HepG2 (cell line): ENCODE data around the gene HEXD. TPM values are rescaled to one million over a fixed set of nuclear protein-coding genes. Genes with fewer than 3 reads are reported as not detected.

Experiments used
- CHD4 ChIP-seq: fragments of 200-600 bp; sonication (generic); IDR thresholded peaks from 2 replicates; pipeline ENCODE4 v1.7.0; 2017; ENCODE audit warnings: mild to moderate bottlenecking, low read length, borderline replicate concordance
- FOXK1 ChIP-seq: sonication (generic); formaldehyde crosslinking; IDR thresholded peaks from 2 replicates; pipeline ENCODE4 v1.4.0; 2020; ENCODE audit warnings: low read depth, missing genetic modification reagents, borderline replicate concordance
- HMG20B ChIP-seq: conservative IDR thresholded peaks from 2 replicates; pipeline ENCODE4 v1.6.1; 2016; ENCODE audit warnings: missing genetic modification reagents, missing compliant biosample characterization
- HNRNPL ChIP-seq: fragments of 200-400 bp; formaldehyde crosslinking; IDR thresholded peaks from 2 replicates; pipeline ENCODE4 v1.6.1; 2017; ENCODE audit warnings: mild to moderate bottlenecking, low read depth, low read length
- IRF1 ChIP-seq: sonication (generic); formaldehyde crosslinking; IDR thresholded peaks from 2 replicates; pipeline ENCODE4 v1.4.0; 2020; ENCODE audit warnings: low read depth, mild to moderate bottlenecking, missing genetic modification reagents
- MED1 ChIP-seq: sonication (generic); formaldehyde crosslinking; IDR thresholded peaks from 2 replicates; pipeline ENCODE4 v1.4.0; 2020; ENCODE audit warnings: missing genetic modification reagents
- NBN ChIP-seq: fragments of 450-650 bp; conservative IDR thresholded peaks from 2 replicates; pipeline ENCODE4 v1.6.1; 2017
- NR2F2 ChIP-seq: IDR thresholded peaks from 2 replicates; pipeline ENCODE4 v1.6.1; 2012; ENCODE audit warnings: low read depth, inconsistent platforms, borderline replicate concordance
- PCBP2 ChIP-seq: fragments of 200-400 bp; formaldehyde crosslinking; optimal IDR thresholded peaks from 2 replicates; pipeline ENCODE3; 2018; ENCODE audit warnings: low read length, low read depth; ENCODE audit not compliant: poor library complexity, severe bottlenecking
- PITX1 ChIP-seq: sonication (generic); formaldehyde crosslinking; IDR thresholded peaks from 2 replicates; pipeline ENCODE4 v1.5.1; 2020; ENCODE audit warnings: mild to moderate bottlenecking, missing genetic modification reagents
- PTBP1 ChIP-seq: fragments of 200-400 bp; formaldehyde crosslinking; IDR thresholded peaks from 2 replicates; pipeline ENCODE4 v1.6.1; 2018; ENCODE audit warnings: low read length, low read depth; ENCODE audit not compliant: poor library complexity, severe bottlenecking
- RBFOX2 ChIP-seq: fragments of 200-400 bp; formaldehyde crosslinking; IDR thresholded peaks from 2 replicates; pipeline ENCODE4 v1.6.1; 2017; ENCODE audit warnings: low read depth, mild to moderate bottlenecking, low read length
- SNAPC2 ChIP-seq: sonication (generic); formaldehyde crosslinking; IDR thresholded peaks from 2 replicates; pipeline ENCODE4 v1.8.1; 2022; ENCODE audit warnings: mild to moderate bottlenecking, missing genetic modification reagents
- SRSF9 ChIP-seq: fragments of 200-400 bp; formaldehyde crosslinking; IDR thresholded peaks from 2 replicates; pipeline ENCODE4 v1.6.1; 2018; ENCODE audit warnings: borderline replicate concordance, mild to moderate bottlenecking, low read depth, low read length; ENCODE audit not compliant: insufficient read depth, poor library complexity, severe bottlenecking
- ZBTB49 ChIP-seq: sonication (generic); formaldehyde crosslinking; IDR thresholded peaks from 2 replicates; pipeline ENCODE4 v1.4.0; 2020; ENCODE audit warnings: missing genetic modification reagents, borderline replicate concordance
- ZMYM3 ChIP-seq: sonication (generic); formaldehyde crosslinking; IDR thresholded peaks from 2 replicates; pipeline ENCODE4 v1.5.1; 2020; ENCODE audit warnings: mild to moderate bottlenecking, missing genetic modification reagents
- ZNF10 ChIP-seq: sonication (generic); formaldehyde crosslinking; IDR thresholded peaks from 2 replicates; pipeline ENCODE4 v1.4.0; 2020; ENCODE audit warnings: mild to moderate bottlenecking, low read depth, missing genetic modification reagents, borderline replicate concordance
- ZNF496 ChIP-seq: sonication (generic); formaldehyde crosslinking; IDR thresholded peaks from 2 replicates; pipeline ENCODE4 v1.8.1; 2023; ENCODE audit warnings: mild to moderate bottlenecking, moderate library complexity, missing genetic modification reagents; ENCODE audit not compliant: insufficient replicate concordance
- ZNF572 ChIP-seq: sonication (generic); formaldehyde crosslinking; IDR thresholded peaks from 2 replicates; pipeline ENCODE4 v1.5.1; 2020; ENCODE audit warnings: mild to moderate bottlenecking, missing genetic modification reagents
- ZNF605 ChIP-seq: sonication (generic); formaldehyde crosslinking; IDR thresholded peaks from 2 replicates; pipeline ENCODE4 v1.8.0; 2022; ENCODE audit warnings: mild to moderate bottlenecking, missing genetic modification reagents
- ZSCAN5A ChIP-seq: sonication (generic); formaldehyde crosslinking; IDR thresholded peaks from 2 replicates; pipeline ENCODE4 v1.8.0; 2022; ENCODE audit warnings: mild to moderate bottlenecking, missing genetic modification reagents, borderline replicate concordance
- polyA plus RNA-seq, 8 experiments: library from polyadenylated mRNA; depleted of rRNA in 3 of 8; stranded (reverse) in 7 of 8; unstranded in 1 of 8; fragments of >200 nt; fragmentation: Illumina TruSeq in 4 of 8; extraction: Trizol in 4 of 8; gene quantifications; 2 replicates each; pipeline versions ENCODE4 v1.2.1 to v1.2.3, GENCODE V29; 2011 to 2016; ENCODE audit warnings: low read depth in 4 of 8, missing spikeins in 1 of 8, mixed read lengths in 1 of 8; ENCODE audit not compliant: insufficient read depth in 1 of 8
- total RNA-seq, 5 experiments: library from RNA; depleted of rRNA; stranded (reverse); fragments of >200 nt; fragmentation: Illumina TruSeq; extraction: Trizol; gene quantifications; 2 replicates each; pipeline ENCODE4 v1.2.3, GENCODE V29; 2016; ENCODE audit warnings: low read depth in 1 of 5
- TF ChIP-seq, protein P1 (sequence below): IDR thresholded peaks from 2 replicates; pipeline ENCODE4 v1.6.1; 2016; ENCODE audit warnings: mild to moderate bottlenecking

Gene HEXD
- total and polyA plus RNA-seq, 2 of the 13 experiments (the other 11 are each of a cell fraction or from before 2014, with no cell fraction given) = 22.3 to 41.8 TPM

GRCh38 chr17:82414548-82415281, 3.4 kb upstream of the HEXD start (continued):
- TF ChIP-seq, protein P1, sequence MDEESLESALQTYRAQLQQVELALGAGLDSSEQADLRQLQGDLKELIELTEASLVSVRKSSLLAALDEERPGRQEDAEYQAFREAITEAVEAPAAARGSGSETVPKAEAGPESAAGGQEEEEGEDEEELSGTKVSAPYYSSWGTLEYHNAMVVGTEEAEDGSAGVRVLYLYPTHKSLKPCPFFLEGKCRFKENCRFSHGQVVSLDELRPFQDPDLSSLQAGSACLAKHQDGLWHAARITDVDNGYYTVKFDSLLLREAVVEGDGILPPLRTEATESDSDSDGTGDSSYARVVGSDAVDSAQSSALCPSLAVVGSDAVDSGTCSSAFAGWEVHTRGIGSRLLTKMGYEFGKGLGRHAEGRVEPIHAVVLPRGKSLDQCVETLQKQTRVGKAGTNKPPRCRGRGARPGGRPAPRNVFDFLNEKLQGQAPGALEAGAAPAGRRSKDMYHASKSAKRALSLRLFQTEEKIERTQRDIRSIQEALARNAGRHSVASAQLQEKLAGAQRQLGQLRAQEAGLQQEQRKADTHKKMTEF (CRISPR knock-in tag) = peak; percentile 91
- TF ChIP-seq PCBP2 = no peak
- peak; percentile 84; the same call in 1 of the 2 replicates for TF ChIP-seq SNAPC2 (CRISPR knock-in tag)
- no peak for TF ChIP-seq SRSF9
- TF ChIP-seq MED1 = peak; percentile 69
- no peak for TF ChIP-seq NR2F2
- no peak for TF ChIP-seq CHD4
- TF ChIP-seq RBFOX2 = peak; percentile 49; the same call in 1 of the 2 replicates
- peak; percentile 50 for TF ChIP-seq PTBP1
- TF ChIP-seq FOXK1 (CRISPR knock-in tag) = peak; percentile 88; the same call in 1 of the 2 replicates
- TF ChIP-seq ZNF496 (CRISPR knock-in tag) = no peak
- TF ChIP-seq PITX1 = peak; percentile 87
- TF ChIP-seq HMG20B (CRISPR knock-in tag) = no peak
- TF ChIP-seq IRF1 (CRISPR knock-in tag) = no peak; the same call in 1 of the 2 replicates
- TF ChIP-seq ZNF605 (CRISPR knock-in tag) = peak; percentile 97
- TF ChIP-seq HNRNPL = 0 out of 2 replicates have a peak, but pooled peaks have one; percentile 53
- TF ChIP-seq ZNF10 = no peak
- peak; percentile 92 for TF ChIP-seq ZSCAN5A (CRISPR knock-in tag)
- TF ChIP-seq ZNF572 (CRISPR knock-in tag) = no peak
- peak; percentile 90 for TF ChIP-seq ZBTB49 (CRISPR knock-in tag)
- TF ChIP-seq ZMYM3 = peak; percentile 43; the same call in 1 of the 2 replicates
- no peak for TF ChIP-seq NBN
